IMR-90 (cell line): ENCODE results near the gene PAK4. TPM values are rescaled to one million over a fixed set of nuclear protein-coding genes. Genes with fewer than 3 reads are reported as not detected.

Experiments
- ATAC-seq: fragments of 200-7000 bp; cut with Tn5 transposase; 2 replicates; pipeline ENCODE4 v1.9.1; 2020; ENCODE audit warnings: low read depth, mild to moderate bottlenecking, moderate library complexity
- BruUV-seq: library from RNA; stranded (reverse); fragments of 400-500 nt; replicated peaks from 2 replicates; lab custom pipeline; 2021; lab: Mats Ljungman, UMichigan
- CTCF ChIA-PET: fragments of 300-600 bp; formaldehyde crosslinking; extraction: SDS; loops from one replicate; lab custom pipeline; 2021; ENCODE audit warnings: antibody characterized with exemption; lab: Yijun Ruan, JAX
- POLR2A ChIA-PET: fragments of 300-600 bp; sonication (Branson Sonifier 250); formaldehyde crosslinking; loops from one replicate; lab custom pipeline; 2022; ENCODE audit warnings: antibody characterized with exemption; ENCODE audit not compliant: unreplicated experiment; lab: Charles Lee
- DNase-seq: peaks from one replicate; pipeline ENCODE4 v3.0.0; 2013
- H2AFZ ChIP-seq: replicated peaks from 2 replicates; pipeline ENCODE3; 2013; ENCODE audit warnings: low read length, mild to moderate bottlenecking; ENCODE audit not compliant: poor library complexity
- H2AK5ac ChIP-seq: 2 replicates; pipeline ENCODE4 v1.6.1; 2013; ENCODE audit warnings: low read depth, low read length, inconsistent platforms
- H2AK9ac ChIP-seq: replicated peaks from 2 replicates; pipeline ENCODE3; 2013; ENCODE audit warnings: mild to moderate bottlenecking, low read depth, low read length, moderate library complexity; ENCODE audit not compliant: poor library complexity
- H2BK120ac ChIP-seq: 2 replicates; pipeline ENCODE4 v1.6.1; 2013; ENCODE audit warnings: low read depth, low read length, inconsistent platforms
- H2BK15ac ChIP-seq: 3 replicates; pipeline ENCODE4 v1.6.1; 2013; ENCODE audit warnings: low read depth, low read length, inconsistent platforms
- H2BK20ac ChIP-seq: 2 replicates; pipeline ENCODE4 v1.6.1; 2013; ENCODE audit warnings: low read depth, mild to moderate bottlenecking, inconsistent platforms, low read length, moderate library complexity
- H2BK5ac ChIP-seq: 2 replicates; pipeline ENCODE4 v1.6.1; 2013; ENCODE audit warnings: mild to moderate bottlenecking, low read depth, low read length, inconsistent platforms; ENCODE audit not compliant: poor library complexity, severe bottlenecking
- H3K14ac ChIP-seq: replicated peaks from 2 replicates; pipeline ENCODE4 v1.6.1; 2013; ENCODE audit warnings: low read depth, low read length, inconsistent platforms
- H3K18ac ChIP-seq: 2 replicates; pipeline ENCODE4 v1.6.1; 2013; ENCODE audit warnings: low read depth, low read length, control low read depth
- H3K23ac ChIP-seq: 2 replicates; pipeline ENCODE4 v1.6.1; 2013; ENCODE audit warnings: low read depth, low read length, inconsistent platforms
- H3K27ac ChIP-seq: 2 replicates; pipeline ENCODE4 v1.5.1; 2013; ENCODE audit warnings: mild to moderate bottlenecking, control low read depth, low read length; ENCODE audit not compliant: insufficient read depth
- H3K27me3 ChIP-seq: 2 replicates; pipeline ENCODE4 v1.6.1; 2013; ENCODE audit warnings: low read length; ENCODE audit not compliant: control insufficient read depth, insufficient read depth
- H3K36me3 ChIP-seq: 2 replicates; pipeline ENCODE4 v1.6.1; 2013; ENCODE audit warnings: low read length, mixed read lengths; ENCODE audit not compliant: control insufficient read depth, insufficient read depth
- H3K4ac ChIP-seq: 2 replicates; pipeline ENCODE4 v1.6.1; 2013; ENCODE audit warnings: low read depth, low read length, inconsistent platforms
- H3K4me1 ChIP-seq: 2 replicates; pipeline ENCODE4 v1.6.1; 2013; ENCODE audit warnings: low read length, mixed read lengths; ENCODE audit not compliant: control insufficient read depth, insufficient read depth
- H3K4me2 ChIP-seq: 2 replicates; pipeline ENCODE4 v1.6.1; 2013; ENCODE audit warnings: low read depth, mild to moderate bottlenecking, control low read depth, low read length, moderate library complexity
- H3K4me3 ChIP-seq: 2 replicates; pipeline ENCODE4 v1.5.1; 2013; ENCODE audit warnings: low read depth, mild to moderate bottlenecking, control low read depth, low read length, moderate library complexity; ENCODE audit not compliant: insufficient read depth
- H3K56ac ChIP-seq: 2 replicates; pipeline ENCODE4 v1.6.1; 2013; ENCODE audit warnings: low read length, inconsistent platforms; ENCODE audit not compliant: insufficient read depth; ENCODE audit errors: extremely low read depth
- H3K79me1 ChIP-seq, 2 experiments: 2 replicates each; pipeline ENCODE4 v1.6.1; 2013; ENCODE audit warnings: low read length in 2 of 2, inconsistent platforms in 1 of 2, low read depth in 1 of 2
- H3K9ac ChIP-seq: 2 replicates; pipeline ENCODE4 v1.6.1; 2013; ENCODE audit warnings: low read depth, low read length, control low read depth
- H3K9me1 ChIP-seq: 2 replicates; pipeline ENCODE4 v1.6.1; 2013; ENCODE audit warnings: low read length, inconsistent platforms; ENCODE audit not compliant: insufficient read depth
- H3K9me3 ChIP-seq: 2 replicates; pipeline ENCODE4 v1.6.1; 2013; ENCODE audit warnings: low read length; ENCODE audit not compliant: control insufficient read depth, insufficient read depth
- H4K20me1 ChIP-seq: 2 replicates; pipeline ENCODE4 v1.6.1; 2013; ENCODE audit warnings: low read length, inconsistent platforms; ENCODE audit not compliant: insufficient read depth
- H4K5ac ChIP-seq: 2 replicates; pipeline ENCODE4 v1.6.1; 2013; ENCODE audit warnings: mild to moderate bottlenecking, low read depth, low read length, control low read depth
- H4K8ac ChIP-seq, 2 experiments: 2 replicates each; pipeline ENCODE4 v1.6.1; 2013; ENCODE audit warnings: low read depth in 2 of 2, low read length in 2 of 2, control low read depth in 1 of 2, inconsistent platforms in 1 of 2
- H4K91ac ChIP-seq: 2 replicates; pipeline ENCODE4 v1.6.1; 2013; ENCODE audit warnings: low read depth, low read length, inconsistent platforms; ENCODE audit not compliant: insufficient read depth
- BHLHE40 ChIP-seq: fragments of 150-350 bp; IDR thresholded peaks from 2 replicates; pipeline ENCODE4 v1.6.1; 2016; ENCODE audit warnings: mild to moderate bottlenecking, low read depth, low read length
- CEBPB ChIP-seq: IDR thresholded peaks from 2 replicates; pipeline ENCODE4 v1.6.1; 2012; ENCODE audit warnings: low read depth, low read length, improper control_type of control experiment
- CHD1 ChIP-seq: IDR thresholded peaks from 2 replicates; pipeline ENCODE4 v1.6.1; 2012; ENCODE audit warnings: low read depth, low read length, improper control_type of control experiment
- CTCF ChIP-seq: conservative IDR thresholded peaks from 2 replicates; pipeline ENCODE4 v1.5.1; 2012; ENCODE audit warnings: mild to moderate bottlenecking, low read depth, low read length, improper control_type of control experiment
- ELK1 ChIP-seq: fragments of 150-350 bp; IDR thresholded peaks from 2 replicates; pipeline ENCODE4 v1.6.1; 2016; ENCODE audit warnings: low read depth, mild to moderate bottlenecking, low read length, moderate library complexity, borderline replicate concordance
- FOS ChIP-seq: fragments of 150-350 bp; IDR thresholded peaks from 2 replicates; pipeline ENCODE4 v1.6.1; 2016; ENCODE audit warnings: low read depth, low read length
- MAFK ChIP-seq: IDR thresholded peaks from 2 replicates; pipeline ENCODE4 v1.6.1; 2012; ENCODE audit warnings: low read depth, low read length, improper control_type of control experiment
- MAZ ChIP-seq: IDR thresholded peaks from 2 replicates; pipeline ENCODE4 v1.6.1; 2012; ENCODE audit warnings: low read depth, mild to moderate bottlenecking, low read length, improper control_type of control experiment, moderate library complexity, borderline replicate concordance
- MXI1 ChIP-seq: IDR thresholded peaks from 2 replicates; pipeline ENCODE4 v1.6.1; 2012; ENCODE audit warnings: low read depth, mild to moderate bottlenecking, low read length, moderate library complexity, borderline replicate concordance
- NFE2L2 ChIP-seq: fragments of 150-350 bp; IDR thresholded peaks from 2 replicates; pipeline ENCODE4 v1.6.1; 2016; ENCODE audit warnings: low read depth, mild to moderate bottlenecking, low read length
- POLR2A ChIP-seq: IDR thresholded peaks from 2 replicates; pipeline ENCODE4 v1.6.1; 2012; ENCODE audit warnings: mild to moderate bottlenecking, low read depth, low read length
- RAD21 ChIP-seq: IDR thresholded peaks from 2 replicates; pipeline ENCODE4 v1.6.1; 2012; ENCODE audit warnings: low read length, improper control_type of control experiment
- SMC3 ChIP-seq: fragments of 150-350 bp; IDR thresholded peaks from 2 replicates; pipeline ENCODE4 v1.6.1; 2016; ENCODE audit warnings: low read depth, mild to moderate bottlenecking, antibody characterized with exemption, low read length, moderate library complexity
- USF2 ChIP-seq: fragments of 150-350 bp; IDR thresholded peaks from 2 replicates; pipeline ENCODE4 v1.6.1; 2017; ENCODE audit warnings: mild to moderate bottlenecking, antibody characterized with exemption, low read length, low read depth
- WGBS, 2 experiments: methylation state at CpG; one replicate each; pipeline versions ENCODE4 v1.1.5 to v1.1.7; 2013; ENCODE audit warnings: missing lambda C conversion rate in 2 of 2; ENCODE audit not compliant: insufficient read length in 1 of 2; ENCODE audit errors: extremely low coverage in 2 of 2; 5-methylcytosine and 5-hydroxymethylcytosine counted together
- dilution Hi-C: fragments of 300-500 bp; cut with HindIII; formaldehyde crosslinking; loops from one replicate; pipeline ENCODE4 v1.14.3; 2018; ENCODE audit warnings: low sequenced_read_pairs; ENCODE audit not compliant: unreplicated experiment
- in situ Hi-C: fragments of 300-500 bp; cut with MboI; formaldehyde crosslinking; loops from 3 replicates; pipeline ENCODE4 v1.14.3; 2019; ENCODE audit warnings: low sequenced_read_pairs, inconsistent platforms, mixed read lengths
- intact Hi-C: fragments of 100-400 bp; cut with micrococcal nuclease; formaldehyde crosslinking; loops from 2 replicates; pipeline ENCODE4 v1.10.0; 2022
- polyA plus RNA-seq, 3 experiments: library from polyadenylated mRNA; depleted of rRNA; stranded (reverse); fragments of >200 nt; gene quantifications; 2 replicates each; pipeline ENCODE4 v1.2.3, GENCODE V29; 2012; ENCODE audit warnings: low replicate concordance in 1 of 3
- total RNA-seq: library from RNA; depleted of rRNA; stranded (reverse); fragments of >200 nt; gene quantifications from 2 replicates; pipeline ENCODE4 v1.2.3, GENCODE V29; 2012

PAK4 gene
- total and polyA plus RNA-seq, 2 of the 4 experiments (the other 2 are of a cell fraction), result 2.0 to 27.2 TPM

GRCh38 chr19:39177736-39178135 is 52.1 kb downstream of the PAK4 start:
- no TSS peak for BruUV-seq
- no peak overlapping the region for H4K8ac ChIP-seq
- WGBS, 2 experiments, result 90% methylated on average over 2 of the region's 11 CpGs; no CpG with 5 or more reads in 1 of the 2 experiments

More at GRCh38 chr19:39177736-39178135, 52.1 kb downstream of the PAK4 start:
- Histone ChIP-seq H3K27me3 (no peaks in the 10 kb centered on the region), H3K36me3 (peaks cover 55% of the 10 kb centered on the region), H3K9me3 (no peaks in the 10 kb centered on the region), H3K14ac (no peak overlapping the region), H3K23ac (no peak overlapping the region), H2AK5ac (no peak overlapping the region), H3K56ac (no peak overlapping the region), H3K4ac (no peak overlapping the region), H3K4me3 (no peak overlapping the region), H3K18ac (no peak overlapping the region), H4K5ac (no peak overlapping the region), H2BK120ac (no peak overlapping the region), H4K91ac (no peak overlapping the region), H3K9ac (no peak overlapping the region), H2AFZ (no peak overlapping the region), H3K79me1 (no peaks in the 10 kb centered on the region), H4K20me1 (no peaks in the 10 kb centered on the region), H3K27ac (no peak overlapping the region), H2BK15ac (no peak overlapping the region), H2BK20ac (no peak overlapping the region), H3K4me2 (no peak overlapping the region), H3K4me1 (no peaks in the 10 kb centered on the region), H2BK5ac (no peak overlapping the region), H3K9me1 (no peaks in the 10 kb centered on the region), H2AK9ac (no peak overlapping the region)
- in situ Hi-C loops, result no loop called here
- TF ChIP-seq BHLHE40 (no peak), SMC3 (no peak), ELK1 (no peak), CHD1 (no peak), USF2 (no peak), FOS (no peak), NFE2L2 (no peak), MXI1 (no peak), CEBPB (no peak), RAD21 (no peak), MAFK (no peak), MAZ (no peak), CTCF (no peak), POLR2A (no peak)
- dilution Hi-C loops, result no loop called here
- ChIA-PET POLR2A (no interaction called here), CTCF (no interaction called here)
- ATAC-seq, result no peak
- DNase-seq, result no peak
- intact Hi-C loops, result no loop called here
